HG03439 (cell line): ENCODE results near the gene WDR1.

Experiments
- ATAC-seq: cut with Tn5 transposase; IDR thresholded peaks from one replicate; pipeline ENCODE4 v1.9.1; 2021; ENCODE audit warnings: mild to moderate bottlenecking, moderate library complexity; ENCODE audit not compliant: unreplicated experiment

Gene WDR1

GRCh38 chr4:10075158-10075863 is 41.3 kb downstream of the WDR1 start:
- no peak for ATAC-seq

GRCh38 chr4:10074767-10075105 is 41.9 kb downstream of the WDR1 start:
- no peak for ATAC-seq

DNA sequence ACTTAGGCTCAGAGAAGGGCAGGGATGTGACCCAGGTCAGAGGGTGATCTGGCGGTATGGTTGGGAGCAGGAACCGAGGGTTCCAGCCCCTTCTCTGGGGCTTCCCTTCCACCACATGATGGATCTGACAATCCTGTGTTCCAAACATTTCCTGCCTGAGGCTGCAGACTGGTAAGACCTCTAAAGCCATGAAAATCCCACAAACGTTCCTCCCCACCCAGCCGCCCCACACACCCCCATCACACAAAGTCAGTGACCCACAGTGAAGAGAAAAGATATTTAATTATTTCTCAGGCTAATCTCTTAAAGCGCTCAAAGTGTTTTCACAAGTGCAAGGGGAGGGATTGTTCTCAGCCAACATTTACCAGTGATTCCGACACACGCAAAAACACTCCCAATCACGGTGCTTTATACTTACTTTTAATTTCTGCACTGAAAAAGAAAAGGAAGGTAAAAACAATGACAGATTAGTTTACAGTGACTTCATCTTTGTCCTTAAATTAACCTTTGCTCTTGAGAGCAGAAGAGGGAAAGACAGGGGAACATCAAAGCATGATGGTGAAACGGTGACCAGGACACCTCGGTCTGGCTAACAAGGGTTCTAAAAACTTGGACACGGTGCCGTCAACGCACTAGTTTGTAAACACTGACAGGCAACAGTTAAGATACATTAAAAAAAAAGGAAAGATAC is 42.4 kb downstream of the WDR1 start:
- no peak for ATAC-seq

DNA sequence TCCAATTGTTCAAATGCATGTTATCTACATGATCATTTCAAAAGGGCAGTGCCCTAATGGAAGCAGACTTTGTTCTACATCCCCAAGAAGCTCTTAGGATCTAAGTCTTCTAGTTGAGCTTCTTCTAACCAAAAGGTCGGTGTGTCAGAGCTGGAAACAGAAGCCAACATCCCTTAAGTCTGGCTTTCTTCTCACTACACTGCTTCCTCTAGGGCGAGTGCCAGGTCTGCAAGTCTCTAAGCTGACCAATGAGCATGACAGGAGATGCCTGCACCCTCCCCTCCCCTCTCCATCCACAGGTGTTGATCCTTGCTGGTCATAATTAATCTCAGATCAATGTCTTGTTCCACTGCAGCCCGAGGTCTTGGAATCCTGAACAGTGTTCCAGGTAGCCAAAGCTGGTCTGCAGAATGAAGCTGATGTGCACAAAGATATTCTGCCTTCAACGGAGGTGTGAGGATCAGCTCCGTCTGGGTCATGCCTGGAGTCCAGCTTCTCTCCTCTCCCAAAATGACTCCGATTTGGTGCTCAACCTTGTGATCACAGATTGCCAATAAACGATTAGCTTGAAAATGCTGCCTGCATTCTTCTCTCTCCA is 44.1 kb downstream of the WDR1 start:
- ATAC-seq, result no peak

DNA sequence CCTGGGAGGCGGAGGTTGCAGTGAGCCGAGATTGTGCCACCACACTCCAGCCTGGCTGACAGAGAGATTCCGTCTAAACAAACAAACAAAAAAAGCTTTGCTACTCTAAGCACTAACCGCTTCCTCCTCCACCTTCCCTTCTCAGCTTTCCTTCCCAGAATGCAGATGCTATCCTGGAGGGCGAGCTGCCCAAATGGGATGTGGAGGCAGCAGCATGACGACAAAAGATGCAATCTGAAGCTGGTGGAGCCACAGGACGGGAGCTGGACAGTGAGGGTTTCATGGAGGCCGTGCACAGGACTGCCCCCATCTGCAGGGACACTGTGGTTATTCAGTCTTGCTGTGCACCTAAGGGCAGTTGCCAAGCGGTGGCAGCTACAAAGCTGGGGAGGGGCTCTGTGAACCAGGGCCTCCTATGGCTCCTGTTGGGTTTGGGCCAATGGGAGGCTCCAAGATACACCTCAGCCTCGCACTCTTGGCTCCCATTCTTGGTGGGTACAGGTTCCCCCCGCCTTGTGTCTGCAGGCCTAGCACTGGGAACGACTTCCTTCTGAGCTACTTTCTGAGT is 47.4 kb downstream of the WDR1 start:
- ATAC-seq, result no peak

- no peak for ATAC-seq
Observed at GRCh38 chr4:10066670-10067651, 49.6 kb downstream of the WDR1 start.

- ATAC-seq, result no peak
Observed at GRCh38 chr4:10066206-10066605, 50.4 kb downstream of the WDR1 start.

- ATAC-seq, result no peak
Observed at GRCh38 chr4:10063544-10064300, 52.9 kb downstream of the WDR1 start.

GRCh38 chr4:10061650-10062415 is 54.8 kb downstream of the WDR1 start:
- no peak for ATAC-seq

- ATAC-seq, result no peak
Observed at GRCh38 chr4:10058371-10058770, 58.2 kb downstream of the WDR1 start.

DNA sequence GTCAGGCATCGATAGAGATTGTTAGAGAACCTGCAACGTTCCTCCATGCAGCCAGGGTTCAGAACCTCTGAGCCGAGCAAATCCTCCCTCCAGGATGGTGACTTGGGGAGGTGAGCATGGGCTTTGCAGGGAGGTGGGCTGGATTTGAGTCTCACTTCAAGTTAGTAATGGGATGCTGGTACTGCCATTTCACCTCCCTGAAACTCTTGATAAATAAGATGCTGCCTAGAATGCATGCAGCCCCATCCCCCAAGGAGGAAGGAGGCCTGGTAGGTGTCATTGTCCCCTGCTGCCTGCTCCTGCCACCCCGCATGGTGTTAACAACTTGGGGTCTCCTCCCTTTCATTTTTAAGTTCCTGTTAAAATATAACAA is 59.6 kb downstream of the WDR1 start:
- ATAC-seq, result no peak

- ATAC-seq, result no peak
Observed at GRCh38 chr4:10056334-10057022, 60.1 kb downstream of the WDR1 start.

GRCh38 chr4:10055871-10056270 is 60.7 kb downstream of the WDR1 start:
- no peak for ATAC-seq

GRCh38 chr4:10054571-10055041 is 62.0 kb downstream of the WDR1 start:
- ATAC-seq, result no peak

DNA sequence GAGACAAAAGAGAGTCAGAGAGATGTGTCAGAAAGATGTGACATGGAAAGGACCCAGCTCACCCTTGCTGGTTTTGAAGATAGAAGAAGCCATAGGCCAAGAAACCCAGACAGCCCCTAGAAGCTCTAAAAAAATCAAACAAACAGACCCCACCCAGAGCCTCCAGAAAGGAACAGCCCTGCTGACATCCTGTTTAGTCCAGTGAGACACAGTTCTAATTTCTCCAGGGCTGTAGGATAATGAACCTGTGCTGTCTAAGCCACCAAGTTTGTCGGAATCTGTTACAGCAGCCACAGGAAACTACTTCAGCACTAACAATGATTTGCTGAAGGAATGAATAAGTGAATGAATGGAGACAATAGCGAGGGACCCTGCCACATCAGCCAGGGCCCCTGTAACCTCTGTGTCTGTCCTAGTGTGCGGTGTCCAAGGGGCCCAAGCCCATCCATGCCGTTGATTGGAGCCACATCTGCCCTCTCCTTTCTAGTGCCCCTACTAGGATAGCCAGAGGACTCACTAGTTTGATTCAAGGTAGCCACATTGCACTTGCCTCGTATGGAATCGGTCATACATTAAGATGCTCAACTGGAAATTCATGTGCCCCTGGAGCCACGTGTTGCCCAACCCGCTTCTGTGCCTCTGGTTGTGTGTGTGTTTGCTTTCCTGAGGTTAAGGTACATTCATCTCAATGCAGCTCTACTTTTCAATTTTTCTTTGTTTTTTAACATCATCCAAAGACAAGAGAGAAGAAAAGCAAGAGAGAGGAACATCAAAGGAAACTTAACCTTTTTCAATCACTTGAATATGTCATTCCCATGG is 62.8 kb downstream of the WDR1 start:
- ATAC-seq, result no peak

DNA sequence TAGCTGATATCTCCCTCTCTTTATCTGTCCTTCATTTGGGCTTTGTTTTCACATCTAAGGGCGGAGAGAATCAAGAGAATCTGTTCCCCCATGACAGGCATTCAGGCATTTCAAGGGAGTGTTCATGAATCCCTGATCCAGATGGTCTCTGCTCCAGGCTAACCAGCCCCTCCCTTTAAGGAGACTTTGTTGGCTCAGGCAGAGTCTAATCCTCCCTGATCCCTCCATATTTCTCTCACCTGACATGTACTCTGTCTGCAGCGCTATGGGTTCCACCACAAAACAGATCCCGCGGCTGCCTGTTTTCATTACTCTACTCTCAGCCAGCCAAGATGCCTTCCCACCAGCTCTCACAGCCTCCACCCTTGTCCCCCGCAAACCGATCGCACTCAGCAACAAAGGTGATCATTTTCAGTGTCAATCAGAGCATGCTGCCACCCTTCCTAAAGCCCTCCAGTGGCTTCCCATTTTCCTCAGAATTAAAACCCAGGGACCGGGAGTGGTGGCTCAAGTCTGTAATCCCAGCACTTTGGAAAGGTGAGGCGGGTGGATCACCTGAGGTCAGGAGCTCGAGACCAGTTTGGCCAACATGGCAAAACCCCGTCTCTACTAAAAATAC is 65.0 kb downstream of the WDR1 start:
- no peak for ATAC-seq

GRCh38 chr4:10050721-10051120 is 65.9 kb downstream of the WDR1 start:
- no peak for ATAC-seq
